HEK293 (cell line): ENCODE data around the gene LETM1.

Experiments
- CTCF ChIA-PET: fragments of 350-600 bp; formaldehyde crosslinking; extraction: SDS; loops from one replicate; lab custom pipeline; 2021; ENCODE audit warnings: antibody characterized with exemption; lab: Yijun Ruan, JAX
- POLR2A ChIA-PET: fragments of 300-600 bp; formaldehyde crosslinking; extraction: SDS; loops from one replicate; lab custom pipeline; 2020; ENCODE audit warnings: antibody characterized with exemption, inconsistent platforms; lab: Yijun Ruan, JAX
- H3K27ac ChIP-seq: fragments of 200-500 bp; sonication (Bioruptor generic); 2 replicates; pipeline ENCODE4 v1.5.1; 2014; ENCODE audit warnings: low read depth, low read length, control low read depth, inconsistent platforms; ENCODE audit errors: extremely low read depth
- H3K36me3 ChIP-seq, 2 experiments: fragments of 200-500 bp in 1 of 2; sonication (Bioruptor generic) in 1 of 2; 1 replicate in 1 of 2; 2 replicates in 1 of 2; pipeline ENCODE4 v1.5.1; 2014 to 2017; ENCODE audit warnings: inconsistent platforms in 2 of 2, low read length in 2 of 2; ENCODE audit not compliant: control insufficient read depth in 2 of 2, insufficient read depth in 1 of 2
- H3K4me1 ChIP-seq: fragments of 200-500 bp; sonication (Bioruptor generic); 2 replicates; pipeline ENCODE4 v1.5.1; 2014; ENCODE audit warnings: mild to moderate bottlenecking, low read length, inconsistent platforms; ENCODE audit not compliant: control insufficient read depth, insufficient read depth
- H3K4me3 ChIP-seq: 2 replicates; pipeline ENCODE4 v1.5.1; 2011; ENCODE audit warnings: low read depth, mild to moderate bottlenecking, control low read depth, low read length, moderate library complexity
- H3K9me3 ChIP-seq: fragments of 200-500 bp; sonication (Bioruptor generic); 2 replicates; pipeline ENCODE4 v1.5.1; 2014; ENCODE audit warnings: low read depth, low read length, inconsistent platforms; ENCODE audit not compliant: control insufficient read depth, insufficient read depth
- KLF8 ChIP-seq: fragments of 450-650 bp; formaldehyde crosslinking; IDR thresholded peaks from 2 replicates; pipeline ENCODE4 v1.5.1; 2016; ENCODE audit warnings: missing biosample characterization, missing genetic modification characterization
- PRDM6 ChIP-seq: fragments of 450-650 bp; formaldehyde crosslinking; IDR thresholded peaks from 2 replicates; pipeline ENCODE4 v1.5.1; 2017; ENCODE audit warnings: missing biosample characterization, missing genetic modification characterization
- TCF7L2 ChIP-seq: IDR thresholded peaks from 2 replicates; pipeline ENCODE4 v1.6.1; 2011; ENCODE audit warnings: low read depth, mild to moderate bottlenecking, inconsistent platforms, low read length, moderate library complexity, borderline replicate concordance
- YY1 ChIP-seq: fragments of 450-650 bp; formaldehyde crosslinking; IDR thresholded peaks from 2 replicates; pipeline ENCODE4 v1.5.1; 2018; ENCODE audit warnings: missing biosample characterization, missing genetic modification characterization
- ZBTB20 ChIP-seq: fragments of 450-650 bp; formaldehyde crosslinking; IDR thresholded peaks from 2 replicates; pipeline ENCODE4 v1.5.1; 2016; ENCODE audit warnings: missing biosample characterization, missing genetic modification characterization
- ZBTB8A ChIP-seq: fragments of 450-650 bp; formaldehyde crosslinking; IDR thresholded peaks from 2 replicates; pipeline ENCODE4 v1.5.1; 2016; ENCODE audit warnings: missing biosample characterization, missing genetic modification characterization
- ZEB2 ChIP-seq: fragments of 450-650 bp; formaldehyde crosslinking; IDR thresholded peaks from 2 replicates; pipeline ENCODE4 v1.5.1; 2016; ENCODE audit warnings: missing biosample characterization, missing genetic modification characterization
- ZFHX2 ChIP-seq: fragments of 450-650 bp; formaldehyde crosslinking; conservative IDR thresholded peaks from 2 replicates; pipeline ENCODE4 v1.5.1; 2016; ENCODE audit warnings: missing biosample characterization, missing genetic modification characterization
- ZNF132 ChIP-seq: fragments of 450-650 bp; formaldehyde crosslinking; IDR thresholded peaks from 2 replicates; pipeline ENCODE4 v1.5.1; 2017; ENCODE audit warnings: missing biosample characterization, missing genetic modification characterization, borderline replicate concordance
- ZNF202 ChIP-seq: fragments of 450-650 bp; formaldehyde crosslinking; IDR thresholded peaks from 2 replicates; pipeline ENCODE4 v1.5.1; 2016; ENCODE audit warnings: missing biosample characterization, missing genetic modification characterization, borderline replicate concordance
- ZNF24 ChIP-seq: fragments of 450-650 bp; formaldehyde crosslinking; IDR thresholded peaks from 2 replicates; pipeline ENCODE4 v1.5.1; 2016; ENCODE audit warnings: missing biosample characterization, missing genetic modification characterization
- ZNF292 ChIP-seq: fragments of 450-650 bp; formaldehyde crosslinking; IDR thresholded peaks from 2 replicates; pipeline ENCODE4 v1.5.1; 2016; ENCODE audit warnings: low read depth, missing biosample characterization, missing genetic modification characterization, borderline replicate concordance
- ZNF366 ChIP-seq: fragments of 450-650 bp; formaldehyde crosslinking; conservative IDR thresholded peaks from 2 replicates; pipeline ENCODE4 v1.5.1; 2016; ENCODE audit warnings: missing biosample characterization, missing genetic modification characterization
- ZNF518A ChIP-seq: fragments of 450-650 bp; formaldehyde crosslinking; conservative IDR thresholded peaks from 2 replicates; pipeline ENCODE4 v1.5.1; 2016; ENCODE audit warnings: low read depth, missing biosample characterization, missing genetic modification characterization
- ZNF623 ChIP-seq: fragments of 450-650 bp; formaldehyde crosslinking; IDR thresholded peaks from 2 replicates; pipeline ENCODE4 v1.5.1; 2016; ENCODE audit warnings: missing biosample characterization, missing genetic modification characterization
- ZNF660 ChIP-seq: fragments of 450-650 bp; IDR thresholded peaks from 2 replicates; pipeline ENCODE4 v1.5.1; 2018; ENCODE audit warnings: missing biosample characterization, mild to moderate bottlenecking, missing genetic modification characterization
- ZNF830 ChIP-seq: fragments of 450-650 bp; IDR thresholded peaks from 2 replicates; pipeline ENCODE4 v1.5.0; 2018; ENCODE audit warnings: missing biosample characterization, missing genetic modification characterization, low read depth, mild to moderate bottlenecking, moderate library complexity
- ZNF837 ChIP-seq: fragments of 450-650 bp; formaldehyde crosslinking; IDR thresholded peaks from 2 replicates; pipeline ENCODE4 v1.5.1; 2016; ENCODE audit warnings: missing biosample characterization, missing genetic modification characterization

The LETM1 gene

GRCh38 chr4:1779588-1780382, 76.2 kb downstream of the LETM1 start (continued):
- no peak for TF ChIP-seq PRDM6 (tag by site-specific recombination)
- TF ChIP-seq ZBTB20 = no peak
- TF ChIP-seq ZNF830 (tag by site-specific recombination) = no peak
- TF ChIP-seq ZBTB8A (tag by site-specific recombination) = no peak
- no peak for TF ChIP-seq ZNF24 (tag by site-specific recombination)

- ChIA-PET CTCF (interaction anchor here (0.7 to 1.1 kb wide), 3 partner anchors 12 to 29 kb away, joined by 3 to 4 read pairs (median 3); no protein-coding TSS in a partner anchor), POLR2A (no interaction called here)
- Histone ChIP-seq H3K27ac (no peak overlapping the region), H3K4me3 (no peak overlapping the region), H3K36me3 (no peaks in the 10 kb centered on the region), H3K9me3 (no peaks in the 10 kb centered on the region), H3K4me1 (no peaks in the 10 kb centered on the region)
- TF ChIP-seq KLF8 (tag by site-specific recombination) (no peak), ZNF623 (tag by site-specific recombination) (no peak), YY1 (no peak), ZEB2 (tag by site-specific recombination) (no peak), ZBTB8A (tag by site-specific recombination) (no peak), ZNF202 (tag by site-specific recombination) (no peak), ZFHX2 (no peak), ZNF518A (tag by site-specific recombination) (no peak), TCF7L2 (no peak), ZNF292 (no peak), ZNF660 (tag by site-specific recombination) (no peak), ZNF366 (tag by site-specific recombination) (no peak), ZNF837 (tag by site-specific recombination) (no peak), ZNF132 (no peak)
These were observed 77.1 kb downstream of the LETM1 start for GRCh38 chr4:1778642-1779392.
